ENCODE data around the gene KIAA1755. TPM values are rescaled to one million over a fixed set of nuclear protein-coding genes. Genes with fewer than 3 reads are reported as not detected.

The KIAA1755 gene
- total and polyA plus RNA-seq, 9 of the 15 experiments (the other 6 are each of a cell fraction or from before 2014, with no cell fraction given), result not detected

DNA sequence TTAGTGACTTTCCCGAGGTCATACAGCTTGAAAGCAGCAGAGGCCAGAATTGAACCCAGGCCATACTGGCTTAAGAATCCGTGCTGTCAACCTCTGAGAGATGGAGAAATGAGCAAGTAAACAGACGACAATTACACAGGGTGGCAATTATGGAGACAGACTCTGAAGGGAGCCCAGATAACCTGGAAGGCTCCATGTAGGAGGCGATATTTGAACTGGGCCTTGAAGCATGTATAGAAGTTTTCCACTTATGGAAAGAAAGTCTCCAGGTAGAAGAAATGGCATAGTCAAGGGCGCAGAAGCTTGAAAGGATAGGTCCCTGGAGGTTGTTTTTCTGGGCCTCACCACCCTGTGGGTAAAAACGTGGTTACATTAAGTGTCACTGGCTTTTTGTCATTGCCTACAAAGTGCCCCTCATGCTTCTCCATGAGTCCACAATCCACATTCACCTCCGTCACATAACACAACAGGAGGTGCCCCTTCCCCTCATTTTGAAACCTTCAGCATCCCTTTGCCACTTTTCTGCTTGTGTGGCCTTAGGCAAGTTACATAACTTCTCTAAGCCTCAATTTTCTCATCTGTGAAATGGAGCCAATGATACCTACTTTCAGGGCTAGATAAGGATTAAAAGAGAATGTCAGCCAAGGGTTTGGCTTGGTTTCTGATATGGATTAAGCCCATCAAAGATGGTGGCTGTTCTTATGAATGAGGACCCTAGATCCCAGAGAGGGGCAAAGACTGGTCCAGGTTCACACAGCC is 37.6 kb upstream of the KIAA1755 start:
- FAIRE-seq, result no peak
- Histone ChIP-seq H3K4me2 (ENCODE audit: insufficient read depth, low read length) (no peak overlapping the region), H2AFZ (ENCODE audit: low read depth, low read length) (no peak overlapping the region), H3K27me3 (ENCODE audit: control insufficient read depth in 2 of 2, insufficient read depth in 2 of 2, low read length in 2 of 2) (peaks cover 29 to 60% of the 10 kb centered on the region in 2 experiments), H3K4me3 (no peak overlapping the region), H3K27ac (ENCODE audit: extremely low read depth, low read depth, low read length) (no peak overlapping the region), H3K9ac (ENCODE audit: insufficient read depth in 1 of 2, low read depth in 2 of 2, low read length in 2 of 2) (no peak overlapping the region; a peak in 1 of 4 replicates), H3K36me3 (ENCODE audit: control insufficient read depth, insufficient read depth, low read length) (no peaks in the 10 kb centered on the region), H3K9me1 (ENCODE audit: control insufficient read depth, insufficient read depth, low read length) (no peaks in the 10 kb centered on the region), H4K20me1 (replicated peaks; ENCODE audit: control insufficient read depth, insufficient read depth, low read length) (peaks cover 3% of the 10 kb centered on the region; the same call in 1 of the 2 replicates), H3K9me3 (replicated peaks; ENCODE audit: control insufficient read depth, insufficient read depth, low read depth, low read length) (no peaks in the 10 kb centered on the region), H3K4me1 (replicated peaks in 1 of 2; ENCODE audit: control insufficient read depth in 2 of 2, insufficient read depth in 2 of 2, low read length in 2 of 2) (no peaks in the 10 kb centered on the region), H3K79me2 (ENCODE audit: control insufficient read depth, insufficient read depth, low read length) (no peaks in the 10 kb centered on the region)
- no TSS peak for BruUV-seq (replicated peaks)
- TF ChIP-seq BCOR (IDR thresholded peaks at IDR 0.05), result peak; percentile 79
- TF ChIP-seq KDM5B (IDR thresholded peaks at IDR 0.05; ENCODE audit: insufficient replicate concordance, low read depth, low read length), result no peak
- TF ChIP-seq ZFP36 (IDR thresholded peaks at IDR 0.05; ENCODE audit: low read depth, low read length, partially characterized antibody), result peak; percentile 59
- TF ChIP-seq RBM25 (IDR thresholded peaks at IDR 0.05; ENCODE audit: low read depth, low read length, severe bottlenecking), result peak; percentile 80
- TF ChIP-seq, protein P1, sequence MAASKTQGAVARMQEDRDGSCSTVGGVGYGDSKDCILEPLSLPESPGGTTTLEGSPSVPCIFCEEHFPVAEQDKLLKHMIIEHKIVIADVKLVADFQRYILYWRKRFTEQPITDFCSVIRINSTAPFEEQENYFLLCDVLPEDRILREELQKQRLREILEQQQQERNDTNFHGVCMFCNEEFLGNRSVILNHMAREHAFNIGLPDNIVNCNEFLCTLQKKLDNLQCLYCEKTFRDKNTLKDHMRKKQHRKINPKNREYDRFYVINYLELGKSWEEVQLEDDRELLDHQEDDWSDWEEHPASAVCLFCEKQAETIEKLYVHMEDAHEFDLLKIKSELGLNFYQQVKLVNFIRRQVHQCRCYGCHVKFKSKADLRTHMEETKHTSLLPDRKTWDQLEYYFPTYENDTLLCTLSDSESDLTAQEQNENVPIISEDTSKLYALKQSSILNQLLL (CRISPR knock-in tag; IDR thresholded peaks at IDR 0.05; ENCODE audit: borderline replicate concordance), result no peak
- peak in 1 of 2 experiments; percentile 31; a peak in 1 of 4 replicates for TF ChIP-seq KDM1A (IDR thresholded peaks at IDR 0.05)
- no peak for DNase-seq (ENCODE audit: extremely low read depth in 1 of 4, low spot score in 3 of 4)
- ChIA-PET CTCF (ENCODE audit: low intra/inter-chr PET ratio) (no interaction called here), POLR2A (no interaction called here)
- intact Hi-C loops (cut with micrococcal nuclease), result no loop called here
- no peak for ATAC-seq
- in situ Hi-C loops (cut with MboI), result no loop called here
- 16% methylated on average over 7 of the region's 7 CpGs for WGBS (ENCODE audit: insufficient coverage, low coverage, missing lambda C conversion rate)

All from K562 (cell line).